ENCODE measurements around the gene LAD1. TPM values are rescaled to one million over a fixed set of nuclear protein-coding genes. Genes with fewer than 3 reads are reported as not detected.

Gene LAD1, protein sequence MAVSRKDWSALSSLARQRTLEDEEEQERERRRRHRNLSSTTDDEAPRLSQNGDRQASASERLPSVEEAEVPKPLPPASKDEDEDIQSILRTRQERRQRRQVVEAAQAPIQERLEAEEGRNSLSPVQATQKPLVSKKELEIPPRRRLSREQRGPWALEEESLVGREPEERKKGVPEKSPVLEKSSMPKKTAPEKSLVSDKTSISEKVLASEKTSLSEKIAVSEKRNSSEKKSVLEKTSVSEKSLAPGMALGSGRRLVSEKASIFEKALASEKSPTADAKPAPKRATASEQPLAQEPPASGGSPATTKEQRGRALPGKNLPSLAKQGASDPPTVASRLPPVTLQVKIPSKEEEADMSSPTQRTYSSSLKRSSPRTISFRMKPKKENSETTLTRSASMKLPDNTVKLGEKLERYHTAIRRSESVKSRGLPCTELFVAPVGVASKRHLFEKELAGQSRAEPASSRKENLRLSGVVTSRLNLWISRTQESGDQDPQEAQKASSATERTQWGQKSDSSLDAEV
- total RNA-seq = not detected in 2 replicates

DNA sequence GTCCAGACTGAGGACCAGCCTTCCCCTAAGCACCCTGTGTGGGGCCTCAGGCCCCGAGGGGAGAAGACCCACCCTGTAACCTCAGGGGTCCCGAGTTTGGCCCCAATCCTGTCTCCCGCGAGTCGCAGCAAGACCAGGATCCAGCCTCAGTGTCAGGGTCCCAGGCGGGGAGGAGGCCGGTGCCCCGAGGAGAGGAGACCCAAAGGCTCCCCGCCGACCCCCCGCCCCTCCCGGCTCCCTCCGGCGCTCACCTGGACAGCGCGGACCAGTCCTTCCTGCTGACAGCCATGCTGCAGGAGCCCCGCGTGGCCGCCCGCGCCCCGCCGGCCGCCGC lies at the start of gene LAD1:
Gene LAD1, minus strand, starts transcription at position 307 of the 334 bp plus-strand sequence. Its CDS starts 18 bp downstream, at position 289.

DNA sequence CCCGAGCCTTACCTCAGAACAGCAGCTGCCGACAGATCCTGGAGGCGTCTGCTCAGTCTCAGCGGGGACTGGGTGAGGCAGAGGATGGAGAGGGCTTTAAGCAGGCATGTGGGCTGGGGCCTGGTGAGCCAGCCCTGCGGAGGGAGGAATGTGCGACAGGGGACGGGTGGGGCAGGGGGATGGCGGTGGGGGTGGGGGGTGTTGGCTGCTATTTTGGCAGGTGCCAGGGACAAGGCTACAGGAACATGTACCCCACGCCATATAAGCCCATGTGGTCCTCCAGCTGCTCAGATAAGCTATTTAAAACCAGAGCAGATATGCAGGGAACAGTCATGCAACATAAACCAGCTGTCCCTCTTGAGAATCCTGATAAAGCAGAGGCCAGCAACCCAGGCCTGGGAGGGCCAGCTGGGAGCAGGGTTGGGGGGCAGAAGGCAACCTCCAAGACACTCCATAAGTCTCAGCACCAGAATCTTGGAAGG lies 21.5 kb downstream of the LAD1 start, which contains the start of gene TNNT2:
Gene TNNT2, minus strand, starts transcription at position 70 of the 482 bp plus-strand sequence. CDS start 4,426 bp downstream, outside the sequence.

Other genes starting within 250 kb of the LAD1 start
- gene TMEM9, start 244.8 kb downstream of the LAD1 start, total RNA-seq = 81.3 and 87.5 TPM in 2 replicates
- gene IGFN1, start 208.5 kb downstream of the LAD1 start, total RNA-seq = not detected in 2 replicates
- not detected in 2 replicates for gene PKP1, start 115.8 kb downstream of the LAD1 start, total RNA-seq
- not detected in 2 replicates for gene TNNT2, start 21.6 kb downstream of the LAD1 start, total RNA-seq
- gene TNNI1, start 22.4 kb upstream of the LAD1 start, total RNA-seq = not detected in 2 replicates
- gene PHLDA3, start 69.9 kb upstream of the LAD1 start, total RNA-seq = 115 and 141 TPM in 2 replicates
- 1,719 and 1,887 TPM in 2 replicates for gene CSRP1, start 107.8 kb upstream of the LAD1 start, total RNA-seq
- gene NAV1, start 139.8 kb upstream of the LAD1 start, total RNA-seq = 27.6 and 35.5 TPM in 2 replicates

Data from myometrial cell (primary cell).